Gastrocnemius medialis (tissue), 4 donors: ENCODE measurements around the gene NUAK2. TPM values are rescaled to one million over a fixed set of nuclear protein-coding genes. Genes with fewer than 3 reads are reported as not detected.
A peak's percentile ranks its signal among the peaks of the same experiment; 100 is the strongest.

Experiments used
- ATAC-seq, 2 donors: fragments of 150-250 bp; one replicate each; pipeline ENCODE4 v1.9.1; 2016
- DNase-seq, 2 donors: peaks; one replicate each; pipeline ENCODE4 v3.0.0-alpha.2; 2019
- H3K27ac ChIP-seq, 4 donors: fragments of 200-600 bp; sonication (generic); 1 replicate in 1 of 4; 2 replicates in 3 of 4; pipeline ENCODE4 v1.5.1; 2016 to 2018; ENCODE audit warnings: mild to moderate bottlenecking in 2 of 4, moderate library complexity in 1 of 4
- H3K27me3 ChIP-seq, 3 donors: fragments of 200-600 bp; sonication (generic) in 2 of 3; 1 replicate in 1 of 3; 2 replicates in 2 of 3; pipeline versions ENCODE4 v1.5.1 to v1.6.0; 2016 to 2019; ENCODE audit warnings: mild to moderate bottlenecking in 1 of 3, moderate library complexity in 1 of 3
- H3K36me3 ChIP-seq, 2 donors: fragments of 200-600 bp; sonication (generic) in 1 of 2; one replicate each; pipeline ENCODE4 v1.5.1; 2017 to 2018
- H3K4me1 ChIP-seq, 2 donors: fragments of 200-600 bp; sonication (generic) in 1 of 2; one replicate each; pipeline ENCODE4 v1.5.1; 2016 to 2017; ENCODE audit warnings: mild to moderate bottlenecking in 2 of 2
- H3K4me3 ChIP-seq, 4 donors: fragments of 200-600 bp; sonication (generic) in 3 of 4; 1 replicate in 1 of 4; 2 replicates in 3 of 4; pipeline ENCODE4 v1.5.1; 2016 to 2019; ENCODE audit warnings: mild to moderate bottlenecking in 2 of 4
- H3K9me3 ChIP-seq, 3 donors: fragments of 200-600 bp; sonication (generic) in 2 of 3; 1 replicate in 1 of 3; 2 replicates in 2 of 3; pipeline ENCODE4 v1.5.1; 2016 to 2019
- POLR2A ChIP-seq, 2 donors: fragments of 450-650 bp; IDR thresholded peaks; one replicate each; pipeline ENCODE4 v1.6.1; 2017; ENCODE audit warnings: antibody characterized with exemption in 2 of 2, mild to moderate bottlenecking in 2 of 2, moderate library complexity in 2 of 2
- in situ Hi-C, 4 donors: fragments of 200-750 bp; cut with MboI; loops; one replicate each; pipeline versions ENCODE4 v1.15.0 to v1.8.0; 2017; ENCODE audit warnings: low sequenced_read_pairs in 4 of 4
- intact Hi-C: fragments of 100-400 bp; cut with DNase I; formaldehyde crosslinking; loops from one replicate; pipeline ENCODE4 v1.15.1; 2023; ENCODE audit warnings: low total_unique reads
- total RNA-seq, 4 donors: library from RNA; depleted of rRNA; stranded (reverse); fragments of >200 nt; gene quantifications; one replicate each; pipeline versions ENCODE4 v1.1.0 to v1.2.3, GENCODE V29; 2016
- TF ChIP-seq, protein P1 (sequence below), 5 experiments: fragments of 450-650 bp in 3 of 5; fragments of 200-600 bp in 2 of 5; sonication (generic) in 2 of 5; IDR thresholded peaks in 4 of 5; conservative IDR thresholded peaks in 1 of 5; 1 replicate in 4 of 5; 2 replicates in 1 of 5; pipeline ENCODE4 v1.5.1; 2016 to 2019; ENCODE audit warnings: antibody characterized with exemption in 5 of 5, mild to moderate bottlenecking in 3 of 5, moderate library complexity in 3 of 5

The NUAK2 gene
- 1 to 10 TPM in 1 of 4 donors, under 1 TPM in 3; 0.42 to 1.9 (median 0.58) TPM for total RNA-seq

DNA sequence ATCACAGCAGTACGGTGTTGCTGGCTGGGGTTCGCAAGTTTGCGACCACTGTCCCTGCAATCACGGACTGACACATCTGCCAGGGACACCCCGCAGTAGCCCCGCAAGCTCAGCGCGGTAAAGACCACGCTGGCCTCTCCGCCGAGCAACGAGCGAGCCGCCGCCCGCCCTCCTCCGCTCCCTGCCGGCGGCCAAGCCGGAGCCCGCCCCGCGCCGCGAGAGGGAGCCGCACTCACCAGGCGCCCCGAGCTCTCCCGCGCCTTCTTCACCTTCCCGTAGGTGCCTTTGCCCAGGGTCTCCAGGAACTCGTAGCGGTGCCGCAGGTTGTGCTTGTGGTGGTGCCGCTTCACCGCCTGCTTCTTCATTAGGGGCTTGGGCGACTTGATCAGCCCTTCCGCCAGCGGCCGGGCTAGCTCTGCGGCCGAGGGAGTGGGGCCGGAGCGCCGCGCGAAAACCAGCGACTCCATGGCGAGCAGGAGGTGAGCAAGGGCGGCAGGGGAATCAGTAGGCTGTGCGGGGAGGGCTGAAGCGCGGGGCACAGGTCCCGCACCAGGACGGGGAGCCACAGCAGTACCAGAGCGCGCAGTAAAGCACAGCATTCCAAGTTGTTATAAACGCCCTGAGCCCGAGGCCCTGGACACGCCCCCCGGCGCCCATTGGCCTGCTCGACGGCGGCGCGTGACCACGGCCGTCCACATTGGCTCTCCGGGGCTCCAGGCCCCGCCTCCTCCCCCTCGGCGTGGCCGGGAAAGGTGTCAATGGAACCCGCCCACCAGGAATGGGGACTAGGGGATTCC lies at the start of gene NUAK2:
Gene NUAK2, minus strand, starts transcription at position 584 of the 797 bp plus-strand sequence. Its CDS starts 117 bp downstream, at position 467.
- DNase-seq: peak; percentile 83 to 89
- Histone ChIP-seq H3K27ac (peak within 1 kb of the TSS; percentile 80 to 93 (median 88)), H3K9me3 (no peaks in the 10 kb centered on the region), H3K27me3 (no peaks in the 10 kb centered on the region), H3K4me3 (peak within 1 kb of the TSS; percentile 77 to 98 (median 92)), H3K36me3 (no peaks in the 10 kb centered on the region), H3K4me1 (peaks cover 41 to 45% of the 10 kb centered on the region in 2 donors)
- in situ Hi-C loops: loop anchor here in 1 of 4 donors (5.0 kb wide), 1 partner anchor 44 kb away; no protein-coding TSS in a partner anchor
- ATAC-seq: peak; percentile 76 to 84
- peak; percentile 64 to 87 for TF ChIP-seq POLR2A (IDR thresholded peaks at IDR 0.05)
- TF ChIP-seq, protein P1, sequence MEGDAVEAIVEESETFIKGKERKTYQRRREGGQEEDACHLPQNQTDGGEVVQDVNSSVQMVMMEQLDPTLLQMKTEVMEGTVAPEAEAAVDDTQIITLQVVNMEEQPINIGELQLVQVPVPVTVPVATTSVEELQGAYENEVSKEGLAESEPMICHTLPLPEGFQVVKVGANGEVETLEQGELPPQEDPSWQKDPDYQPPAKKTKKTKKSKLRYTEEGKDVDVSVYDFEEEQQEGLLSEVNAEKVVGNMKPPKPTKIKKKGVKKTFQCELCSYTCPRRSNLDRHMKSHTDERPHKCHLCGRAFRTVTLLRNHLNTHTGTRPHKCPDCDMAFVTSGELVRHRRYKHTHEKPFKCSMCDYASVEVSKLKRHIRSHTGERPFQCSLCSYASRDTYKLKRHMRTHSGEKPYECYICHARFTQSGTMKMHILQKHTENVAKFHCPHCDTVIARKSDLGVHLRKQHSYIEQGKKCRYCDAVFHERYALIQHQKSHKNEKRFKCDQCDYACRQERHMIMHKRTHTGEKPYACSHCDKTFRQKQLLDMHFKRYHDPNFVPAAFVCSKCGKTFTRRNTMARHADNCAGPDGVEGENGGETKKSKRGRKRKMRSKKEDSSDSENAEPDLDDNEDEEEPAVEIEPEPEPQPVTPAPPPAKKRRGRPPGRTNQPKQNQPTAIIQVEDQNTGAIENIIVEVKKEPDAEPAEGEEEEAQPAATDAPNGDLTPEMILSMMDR (IDR thresholded peaks at IDR 0.05 in 4 of 5, conservative IDR thresholded peaks at IDR 0.05 in 1 of 5): peak in 3 of 5 experiments; percentile 10 to 47 (median 28)
- intact Hi-C loops: no loop called here

- in situ Hi-C loops (no loop called here), intact Hi-C loops (no loop called here)
- H3K27me3 ChIP-seq: peaks cover 0 to 9% (median 0%) of the 10 kb centered on the region in 3 donors
- ATAC-seq (no peak), DNase-seq (no peak)
- H3K27ac ChIP-seq: no peak overlapping the region
- no peaks in the 10 kb centered on the region for H3K9me3 ChIP-seq
- TF ChIP-seq, protein P1 (IDR thresholded peaks at IDR 0.05 in 4 of 5, conservative IDR thresholded peaks at IDR 0.05 in 1 of 5): no peak
- TF ChIP-seq POLR2A (IDR thresholded peaks at IDR 0.05): no peak
- H3K4me3 ChIP-seq: no peak overlapping the region
- H3K4me1 ChIP-seq: no peaks in the 10 kb centered on the region
- no peaks in the 10 kb centered on the region for H3K36me3 ChIP-seq
Observed at GRCh38 chr1:205370780-205371179, 49.2 kb upstream of the NUAK2 start.

DNA sequence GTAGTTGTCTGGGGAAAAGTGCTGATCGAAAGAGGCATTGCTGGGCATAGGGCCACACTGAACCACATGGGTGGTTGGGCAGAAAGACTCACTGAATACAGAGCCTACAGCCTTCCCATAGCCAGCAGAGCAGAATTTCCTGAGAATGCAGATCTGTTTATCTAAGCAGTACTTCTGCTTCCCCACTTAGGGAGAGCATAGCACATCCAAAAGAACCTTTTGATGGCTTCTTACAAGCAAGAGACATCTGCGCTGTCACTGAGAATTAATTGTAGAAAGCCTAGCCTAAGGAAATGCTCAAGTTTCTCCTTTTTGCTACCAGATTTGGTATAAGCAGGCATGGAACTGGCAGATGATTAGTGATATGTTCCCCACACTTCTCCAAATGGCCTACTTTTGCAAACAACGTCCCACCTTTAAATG lies 48.2 kb upstream of the NUAK2 start:
- no peak for TF ChIP-seq POLR2A (IDR thresholded peaks at IDR 0.05)
- TF ChIP-seq, protein P1 (IDR thresholded peaks at IDR 0.05 in 4 of 5, conservative IDR thresholded peaks at IDR 0.05 in 1 of 5): no peak
- ATAC-seq (no peak), DNase-seq (no peak)
- in situ Hi-C loops (no loop called here), intact Hi-C loops (no loop called here)
- H3K4me3 ChIP-seq: no peak overlapping the region
- H3K4me1 ChIP-seq: no peaks in the 10 kb centered on the region
- H3K27me3 ChIP-seq: peaks cover 0 to 4% (median 0%) of the 10 kb centered on the region in 3 donors
- no peaks in the 10 kb centered on the region for H3K9me3 ChIP-seq
- H3K36me3 ChIP-seq: no peaks in the 10 kb centered on the region
- no peak overlapping the region for H3K27ac ChIP-seq

- Histone ChIP-seq H3K9me3 (no peaks in the 10 kb centered on the region), H3K27me3 (peaks cover 0 to 4% (median 0%) of the 10 kb centered on the region in 3 donors), H3K4me1 (no peaks in the 10 kb centered on the region), H3K36me3 (no peaks in the 10 kb centered on the region), H3K4me3 (no peak overlapping the region), H3K27ac (no peak overlapping the region)
- no peak for DNase-seq
- intact Hi-C loops (no loop called here), in situ Hi-C loops (no loop called here)
- ATAC-seq: no peak
- TF ChIP-seq, protein P1 (IDR thresholded peaks at IDR 0.05 in 4 of 5, conservative IDR thresholded peaks at IDR 0.05 in 1 of 5): no peak
- no peak for TF ChIP-seq POLR2A (IDR thresholded peaks at IDR 0.05)
Observed at GRCh38 chr1:205368478-205368877, 46.9 kb upstream of the NUAK2 start.
